CMK (cell line): ENCODE measurements around the gene SLC6A2.

ENCODE experiments used
- DNase-seq: peaks from one replicate; pipeline ENCODE4 v3.0.0-alpha.2; 2010; ENCODE audit warnings: low read depth

Gene SLC6A2

DNA sequence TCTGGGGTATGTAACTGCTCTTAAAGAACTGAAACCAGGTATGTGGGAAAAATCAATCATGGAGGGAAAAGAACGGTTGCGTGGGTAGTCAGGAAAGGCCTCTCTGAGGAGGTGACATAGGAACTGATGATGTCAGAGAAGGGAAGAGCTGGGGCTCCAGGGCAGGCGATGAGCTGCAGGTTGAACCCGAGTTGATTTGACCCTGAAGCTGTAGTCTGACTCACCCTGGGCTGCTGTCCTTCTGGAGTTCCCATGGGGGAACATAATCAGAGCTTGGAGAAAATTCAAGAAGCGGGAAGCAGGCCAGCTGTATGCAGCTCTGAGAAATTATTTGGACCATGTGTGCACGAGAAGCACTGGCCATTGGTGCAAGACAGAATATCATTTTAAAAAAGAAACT, 16.7 kb downstream of the SLC6A2 start:
- no peak for DNase-seq

DNA sequence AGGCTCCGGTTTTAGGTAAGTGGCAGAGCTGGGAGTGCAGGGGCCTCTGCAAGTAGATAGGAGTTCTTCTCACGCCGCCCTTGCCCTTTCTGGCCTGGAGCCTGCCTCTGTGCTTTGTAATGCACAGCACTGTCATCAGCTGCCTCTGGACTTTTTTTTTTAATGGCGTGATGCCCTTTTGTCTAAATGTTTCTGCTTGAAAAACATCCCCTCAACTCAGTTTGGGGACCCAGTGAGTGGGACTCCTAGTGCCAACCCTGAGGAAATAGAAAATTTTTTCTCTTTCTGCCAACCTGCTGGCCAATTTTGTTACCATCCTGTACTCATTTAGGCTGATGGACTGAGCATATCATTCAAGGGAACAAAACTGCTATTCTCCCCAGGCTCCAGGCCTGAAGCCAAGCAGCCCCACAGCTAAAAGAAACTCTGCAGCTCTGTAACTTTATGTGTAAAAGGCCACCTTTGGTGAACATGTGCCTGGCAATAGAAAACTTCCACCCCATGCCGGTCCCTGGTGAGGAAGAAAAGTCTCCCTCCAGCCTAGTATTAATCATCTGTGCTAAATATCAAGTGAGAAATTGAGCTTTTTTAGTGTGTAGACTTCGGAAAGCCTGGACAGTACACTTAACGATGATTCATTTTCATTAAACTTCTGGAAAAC, 22.5 kb downstream of the SLC6A2 start:
- DNase-seq = no peak

DNA sequence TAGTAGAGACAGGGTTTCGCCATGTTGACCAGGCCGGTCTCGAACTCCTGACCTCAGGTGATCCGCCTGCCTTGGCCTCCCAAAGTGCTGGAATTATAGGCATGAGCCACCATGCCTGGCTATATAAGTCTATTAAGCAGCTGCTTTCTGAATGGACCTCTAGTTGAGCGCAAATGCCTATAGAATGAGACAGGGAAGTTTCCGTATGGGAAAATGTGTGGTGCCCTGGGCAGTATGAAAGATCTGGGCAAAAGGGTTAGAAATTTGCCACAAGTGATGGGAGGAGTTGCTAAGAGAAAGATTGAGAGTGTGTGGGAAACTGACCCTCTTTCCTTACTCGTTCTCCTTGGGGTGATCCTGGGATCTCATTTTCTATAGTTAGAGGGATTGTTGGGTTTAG, 26.3 kb downstream of the SLC6A2 start:
- DNase-seq = no peak

DNA sequence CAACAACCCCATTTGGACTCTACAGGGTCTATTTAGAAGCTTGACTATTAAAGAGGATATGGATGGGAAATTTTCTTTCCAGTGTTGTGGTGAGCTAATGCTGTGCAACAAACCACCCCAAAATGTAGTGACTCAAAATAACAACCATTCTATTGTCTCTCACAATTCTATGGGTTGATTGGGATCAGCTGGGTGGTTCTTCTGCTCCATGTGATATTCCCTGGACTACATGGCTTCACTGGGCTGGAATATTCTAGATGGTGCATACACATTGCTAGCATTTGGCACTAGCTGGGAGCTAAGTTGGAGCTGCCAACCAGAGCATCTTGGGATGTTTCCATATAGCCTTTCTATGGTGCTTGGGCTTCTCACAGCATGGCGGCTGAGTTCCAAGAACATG, 30.2 kb downstream of the SLC6A2 start:
- DNase-seq = no peak

DNA sequence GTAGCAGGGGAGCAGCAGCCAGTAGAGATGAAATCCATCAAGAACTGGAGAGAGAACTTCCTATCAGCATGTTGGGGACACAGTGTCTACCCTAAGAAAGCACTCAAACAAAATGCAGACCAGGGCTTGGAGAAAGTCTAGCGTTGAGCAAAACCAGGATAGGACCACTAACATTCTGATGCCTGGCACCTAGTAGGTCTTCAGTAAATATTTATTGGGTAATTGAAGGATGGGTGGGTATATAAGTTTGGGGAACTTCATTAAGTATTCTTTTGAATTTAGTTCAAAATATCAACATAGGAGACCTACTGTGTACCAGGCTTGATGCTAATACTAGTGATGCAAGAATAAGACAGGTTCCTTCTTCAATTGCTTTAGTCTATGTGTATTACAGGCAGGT, 30.9 kb downstream of the SLC6A2 start:
- no peak for DNase-seq

DNA sequence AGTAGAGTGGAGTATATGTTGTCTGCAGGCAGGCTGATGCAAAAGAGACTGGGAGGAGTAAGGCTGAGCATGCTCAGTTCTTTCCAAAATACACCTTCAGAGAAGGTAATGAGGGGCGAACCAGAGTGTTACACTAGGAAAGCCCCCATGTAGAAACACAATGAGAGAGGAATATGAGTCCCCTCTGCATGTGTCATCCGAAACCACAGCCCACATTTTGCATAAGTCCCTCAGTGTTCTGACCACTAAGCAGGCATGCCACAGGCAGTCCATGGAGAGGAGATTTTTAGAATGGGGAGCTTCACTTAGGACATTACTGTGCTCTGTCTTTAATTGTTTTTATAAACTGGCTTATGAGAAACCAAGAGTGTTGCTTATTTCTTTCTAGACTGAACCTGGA, 32.0 kb downstream of the SLC6A2 start:
- no peak for DNase-seq

DNA sequence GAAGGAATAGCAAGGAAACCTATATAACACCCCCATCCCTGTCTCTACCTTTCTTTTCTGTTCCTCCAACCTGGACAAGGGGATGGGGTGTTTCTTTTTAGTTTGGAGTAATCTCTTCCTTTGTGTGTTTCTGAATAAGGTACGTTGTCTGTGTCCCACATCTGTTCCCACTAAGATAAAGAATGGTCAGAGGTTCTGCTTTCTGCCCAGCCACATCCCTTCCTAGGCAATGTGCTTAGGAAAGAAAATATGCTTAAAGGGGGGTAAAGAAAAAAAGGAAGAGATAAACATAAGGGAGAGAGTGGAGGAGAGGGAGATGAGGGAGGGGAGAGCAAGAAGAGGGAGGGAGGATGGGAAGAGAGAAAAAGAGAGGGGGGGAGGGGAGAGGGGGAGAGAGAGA, 35.1 kb downstream of the SLC6A2 start:
- peak; percentile 25 for DNase-seq

DNA sequence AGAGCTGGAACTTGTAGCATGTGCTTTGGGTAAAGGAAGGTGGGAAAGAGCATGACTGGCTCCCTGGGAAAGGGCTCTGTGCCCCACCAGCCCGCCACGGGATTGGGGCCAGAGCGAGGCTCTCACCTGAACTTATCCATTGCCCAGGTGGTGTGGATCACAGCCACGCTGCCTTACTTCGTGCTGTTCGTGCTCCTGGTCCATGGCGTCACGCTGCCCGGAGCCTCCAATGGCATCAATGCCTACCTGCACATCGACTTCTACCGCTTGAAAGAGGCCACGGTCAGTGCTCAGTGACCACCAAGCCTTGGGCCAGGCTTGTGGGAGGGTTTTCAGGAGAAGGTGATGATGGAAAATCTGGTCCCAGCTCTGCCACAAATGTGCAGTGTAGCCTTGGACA, 36.0 kb downstream of the SLC6A2 start:
- DNase-seq = no peak

DNA sequence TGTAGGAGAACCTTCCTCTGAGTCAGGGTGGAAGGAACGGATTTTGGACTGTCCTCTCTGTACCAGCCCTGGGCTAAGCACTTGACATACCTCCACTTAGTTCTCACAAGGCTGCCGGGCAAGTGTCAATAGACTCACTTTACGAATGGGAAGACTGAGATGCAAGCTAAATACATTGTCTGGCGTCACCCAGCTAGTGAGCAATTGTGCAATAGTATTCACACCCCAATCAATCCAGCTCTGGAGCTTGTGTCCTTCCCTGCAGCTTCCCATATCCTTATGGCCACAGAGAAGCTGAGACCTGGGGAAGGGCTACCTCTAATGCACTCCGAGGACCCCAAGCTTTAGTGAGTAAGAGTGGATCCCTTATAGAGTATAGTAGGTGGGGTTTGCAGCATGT, 39.8 kb downstream of the SLC6A2 start:
- DNase-seq = no peak

DNA sequence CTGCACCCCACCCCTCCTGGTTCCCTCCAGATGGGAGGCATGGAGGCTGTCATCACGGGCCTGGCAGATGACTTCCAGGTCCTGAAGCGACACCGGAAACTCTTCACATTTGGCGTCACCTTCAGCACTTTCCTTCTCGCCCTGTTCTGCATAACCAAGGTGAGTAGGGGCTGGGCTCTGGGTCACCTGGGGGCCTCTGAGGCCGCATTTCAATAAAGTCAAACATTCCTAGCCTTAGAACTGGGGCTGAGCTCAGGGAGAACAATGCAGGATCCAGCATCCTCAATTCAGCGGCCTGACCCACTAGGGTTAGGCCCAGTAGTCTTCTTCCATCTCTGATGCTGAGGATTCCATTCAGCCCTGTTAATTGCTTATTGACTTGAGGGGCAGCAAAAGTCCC, 42.1 kb downstream of the SLC6A2 start:
- DNase-seq = no peak

DNA sequence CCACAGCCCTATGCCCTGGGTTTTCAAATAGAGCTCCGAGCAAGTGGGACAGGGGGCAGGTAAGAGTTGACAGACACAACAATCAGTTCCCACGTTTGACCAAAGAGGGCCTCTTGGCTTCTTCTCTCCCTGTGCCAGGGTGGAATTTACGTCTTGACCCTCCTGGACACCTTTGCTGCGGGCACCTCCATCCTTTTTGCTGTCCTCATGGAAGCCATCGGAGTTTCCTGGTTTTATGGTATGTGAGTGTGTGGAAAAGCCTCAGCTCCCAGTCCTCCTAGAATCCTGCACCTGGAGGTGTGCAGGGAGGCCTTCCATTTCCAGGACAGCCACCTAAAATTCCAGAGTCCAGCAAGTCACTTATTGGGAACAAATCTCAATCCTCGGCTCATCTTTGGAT, 42.5 kb downstream of the SLC6A2 start:
- no peak for DNase-seq

DNA sequence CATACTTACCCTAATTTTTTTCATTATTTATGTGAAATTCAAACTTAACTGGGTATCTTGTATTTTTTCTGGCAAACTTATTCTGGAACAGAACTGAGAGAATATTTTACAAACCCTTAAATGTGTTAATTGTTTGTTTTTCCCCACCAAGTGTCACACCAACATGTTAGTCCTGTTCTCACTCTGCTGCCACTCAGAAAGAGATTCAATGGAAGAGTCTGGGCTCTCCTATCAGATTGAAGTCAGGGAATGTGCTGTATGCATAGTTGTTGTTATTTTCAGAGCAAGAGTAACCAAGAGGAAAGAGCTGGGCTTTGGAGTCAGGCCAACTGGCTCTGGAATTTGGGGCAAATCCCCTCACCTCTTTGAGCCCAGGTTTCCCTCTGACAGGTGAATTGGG, 43.2 kb downstream of the SLC6A2 start:
- DNase-seq = no peak

DNA sequence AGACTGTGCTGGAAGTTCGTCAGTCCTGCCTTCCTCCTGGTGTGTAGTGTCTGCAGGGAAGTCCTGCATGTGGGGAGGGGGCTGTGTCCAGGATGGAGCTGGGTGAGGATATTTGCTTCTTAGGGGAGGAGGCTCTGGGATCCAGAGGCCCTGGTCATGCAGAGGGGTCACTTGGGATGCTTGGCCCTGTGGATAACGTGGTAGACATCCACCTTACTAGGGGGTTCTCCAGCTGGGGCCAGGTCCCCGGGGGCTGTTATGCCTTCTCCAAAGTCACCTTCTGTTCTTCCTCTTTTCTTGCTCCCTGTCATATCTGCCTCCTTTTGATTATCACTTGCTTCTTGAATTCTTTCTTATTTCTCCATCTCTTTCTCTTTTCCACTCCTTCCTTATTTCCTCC, 43.8 kb downstream of the SLC6A2 start:
- DNase-seq = no peak

DNA sequence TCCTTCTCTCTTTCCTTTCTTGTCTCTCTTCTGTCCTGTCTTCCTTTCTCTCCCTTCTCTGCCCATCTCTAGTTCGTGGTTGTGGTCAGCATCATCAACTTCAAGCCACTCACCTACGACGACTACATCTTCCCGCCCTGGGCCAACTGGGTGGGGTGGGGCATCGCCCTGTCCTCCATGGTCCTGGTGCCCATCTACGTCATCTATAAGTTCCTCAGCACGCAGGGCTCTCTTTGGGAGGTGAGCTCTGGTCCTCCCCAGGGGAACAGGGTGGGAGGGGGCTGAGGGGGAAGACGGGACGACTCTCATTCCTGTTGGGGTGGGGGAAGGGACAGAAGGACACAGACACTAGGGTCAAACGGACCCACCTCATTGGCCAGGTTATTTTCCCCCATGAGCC, 44.3 kb downstream of the SLC6A2 start:
- DNase-seq = no peak

DNA sequence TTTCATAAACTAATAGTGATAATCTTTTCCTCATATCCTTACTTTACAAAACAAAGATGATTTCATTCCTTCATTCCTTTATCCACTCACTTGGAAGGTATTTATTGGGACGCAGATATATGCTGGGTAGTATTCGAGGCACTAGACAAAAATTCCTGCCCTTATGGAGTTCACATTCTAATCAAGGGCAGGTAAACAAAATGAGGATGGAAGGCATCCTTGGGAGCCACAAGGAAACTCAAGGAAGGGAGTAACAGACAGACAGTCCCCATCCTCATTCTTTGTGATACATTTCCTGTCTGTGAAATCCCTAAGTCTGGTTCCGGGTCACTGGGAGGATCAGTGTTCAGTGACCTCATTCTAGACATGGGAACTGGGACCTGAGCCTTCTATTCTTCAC, 45.2 kb downstream of the SLC6A2 start:
- DNase-seq = no peak

DNA sequence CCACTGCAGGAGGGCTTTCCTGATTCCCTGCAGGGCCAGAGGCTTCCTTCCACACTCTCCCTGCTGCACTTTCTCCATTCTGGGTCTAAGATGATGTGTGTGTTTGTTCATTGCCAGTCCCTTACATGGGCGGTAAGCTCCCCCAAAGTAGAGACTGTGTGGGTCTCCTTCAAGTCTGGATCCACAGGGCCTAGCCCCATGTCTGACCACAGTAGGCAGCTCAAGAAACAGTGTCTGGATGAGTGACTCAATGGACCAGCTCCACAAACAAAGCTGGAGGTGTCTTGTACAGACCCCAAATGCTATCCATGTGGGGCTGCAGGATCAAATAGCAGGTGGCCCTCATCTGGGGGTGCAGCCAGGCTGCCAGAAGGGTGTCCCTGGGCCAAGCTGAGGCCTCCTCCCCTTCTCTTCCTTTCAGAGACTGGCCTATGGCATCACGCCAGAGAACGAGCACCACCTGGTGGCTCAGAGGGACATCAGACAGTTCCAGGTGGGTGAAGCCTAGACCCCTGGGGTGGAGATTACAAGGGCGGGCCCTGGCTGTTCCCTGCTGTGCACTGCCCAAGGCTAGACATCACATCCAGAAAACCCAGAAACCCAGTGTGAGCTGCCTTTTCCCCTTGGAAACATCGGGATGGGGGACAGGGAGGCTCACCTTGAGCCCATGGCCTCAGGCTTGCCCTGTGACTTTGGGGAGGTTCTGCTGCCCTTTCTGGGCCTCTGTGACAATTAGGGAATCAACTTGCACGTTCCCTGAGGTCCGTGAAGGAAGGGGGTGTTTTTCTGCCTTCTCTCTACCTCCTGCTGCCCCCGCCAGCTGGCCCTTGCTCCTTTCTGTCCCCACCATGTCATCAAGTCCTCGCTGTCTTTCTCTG, 45.9 kb downstream of the SLC6A2 start:
- no peak for DNase-seq

DNA sequence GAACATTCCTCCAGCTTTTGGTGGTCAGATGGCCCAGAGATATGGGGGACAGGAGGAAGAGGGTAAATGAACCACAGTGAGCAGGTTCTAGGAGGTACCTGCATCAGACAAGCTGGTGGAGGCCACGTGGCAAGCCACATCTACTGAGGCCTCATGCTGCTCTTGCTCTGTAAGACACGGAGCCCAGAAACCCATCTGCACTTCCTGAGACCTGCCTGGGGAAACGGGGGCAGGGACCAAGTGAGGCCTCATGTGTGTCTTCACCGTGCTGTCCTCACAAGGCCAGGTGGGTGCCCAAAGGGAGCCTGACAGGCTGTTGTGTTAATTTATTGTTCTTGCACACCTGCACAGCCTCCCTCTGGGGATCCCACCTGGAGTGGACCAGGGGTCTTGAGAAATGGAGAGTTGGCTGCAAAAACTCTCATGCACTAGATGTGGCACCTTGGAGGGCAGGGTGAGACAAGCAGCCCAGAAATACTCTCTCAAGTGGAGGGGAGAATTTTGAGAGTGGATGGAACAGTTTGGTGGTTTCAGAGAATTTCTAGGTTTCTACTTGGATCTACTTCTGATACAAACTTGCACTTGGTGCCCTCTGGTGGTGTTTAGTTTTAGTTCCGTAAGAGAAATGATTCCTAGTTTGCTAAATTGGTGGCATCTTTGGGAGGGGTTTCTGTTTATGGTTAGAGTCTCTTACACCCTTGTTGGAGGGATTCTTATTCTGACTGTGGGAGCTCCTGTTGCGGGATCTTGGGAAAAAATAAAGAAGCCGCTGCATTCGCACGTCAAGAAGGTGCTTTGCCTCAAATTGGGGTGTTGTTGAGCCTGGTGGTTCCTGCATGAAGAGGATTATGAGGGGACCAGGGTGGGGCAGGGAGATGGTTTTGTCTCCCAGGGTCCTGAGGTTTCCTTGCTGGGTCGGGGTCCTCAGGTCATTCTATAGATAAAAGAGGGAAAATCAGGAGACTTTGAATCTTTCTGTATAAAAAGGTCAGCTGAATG, 47.5 kb downstream of the SLC6A2 start:
- no peak for DNase-seq

DNA sequence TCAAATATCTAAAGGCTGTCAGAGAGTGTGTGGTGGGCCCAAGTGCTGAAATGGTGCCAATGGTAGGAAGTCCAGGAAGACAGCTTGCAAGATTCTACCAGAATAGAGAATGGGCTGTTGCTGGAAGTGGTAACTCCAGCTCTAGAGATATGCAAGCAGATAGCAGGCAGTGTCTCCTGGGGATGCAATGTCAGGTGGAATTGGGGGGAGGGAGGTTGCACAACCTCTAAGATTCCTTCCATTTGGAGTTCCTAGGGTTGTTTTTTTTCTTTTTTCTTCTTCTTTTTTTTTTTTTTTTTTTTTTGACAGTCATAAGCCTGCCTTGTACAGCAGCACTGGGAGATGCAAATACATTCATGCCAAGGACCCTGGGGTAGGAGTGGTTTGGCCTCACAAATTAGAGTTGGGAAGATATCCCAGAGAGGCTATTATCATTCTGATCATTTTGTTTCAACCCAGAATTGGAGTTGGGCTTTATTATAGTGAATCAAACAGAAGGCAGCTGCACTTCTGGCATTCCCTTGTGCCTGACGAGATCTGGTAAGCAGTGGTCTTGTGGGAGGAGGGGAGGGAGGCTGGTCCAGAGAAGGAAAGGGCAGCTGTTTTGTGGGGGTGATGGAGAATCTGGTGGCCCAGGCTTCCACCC, 51.1 kb downstream of the SLC6A2 start:
- DNase-seq = no peak

DNA sequence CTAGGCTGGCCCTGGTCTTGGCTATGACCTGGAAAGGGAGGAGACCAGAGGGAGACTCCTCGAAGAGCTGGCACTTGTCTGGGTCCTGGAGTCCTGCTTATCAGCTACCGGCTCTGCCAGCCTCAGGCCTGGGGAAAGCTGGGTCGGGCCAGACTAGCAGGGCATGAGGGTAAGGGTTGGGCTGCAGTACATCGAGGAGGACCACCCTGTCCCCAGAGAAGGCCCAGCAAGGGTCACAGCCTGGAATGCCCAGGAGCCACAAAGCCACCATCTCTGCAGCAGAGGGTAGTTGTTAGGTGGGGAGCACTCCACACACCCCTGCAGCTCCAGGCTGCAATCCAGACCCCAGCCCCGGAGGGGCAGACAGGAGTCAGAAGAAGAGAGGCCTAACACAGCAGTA, 54.0 kb downstream of the SLC6A2 start:
- no peak for DNase-seq

DNA sequence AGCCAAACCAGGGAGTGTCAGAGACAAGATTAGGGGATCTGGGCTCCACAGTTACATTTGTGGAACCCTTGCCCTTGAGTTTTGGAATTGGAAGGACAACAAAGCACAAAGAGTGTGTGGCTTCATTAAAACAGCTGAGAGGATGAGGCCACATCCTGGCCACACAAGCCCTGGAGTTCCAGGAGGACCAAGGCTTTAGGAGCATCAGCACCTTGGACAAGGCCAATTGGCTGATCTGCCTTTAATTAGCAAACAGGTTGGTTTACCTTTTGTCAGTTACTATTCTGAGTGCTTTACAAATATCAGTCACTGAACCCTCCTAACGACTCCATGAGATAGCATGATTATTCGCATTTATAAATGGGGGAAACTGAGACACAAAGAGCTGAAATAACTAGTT, 54.7 kb downstream of the SLC6A2 start:
- no peak for DNase-seq

DNA sequence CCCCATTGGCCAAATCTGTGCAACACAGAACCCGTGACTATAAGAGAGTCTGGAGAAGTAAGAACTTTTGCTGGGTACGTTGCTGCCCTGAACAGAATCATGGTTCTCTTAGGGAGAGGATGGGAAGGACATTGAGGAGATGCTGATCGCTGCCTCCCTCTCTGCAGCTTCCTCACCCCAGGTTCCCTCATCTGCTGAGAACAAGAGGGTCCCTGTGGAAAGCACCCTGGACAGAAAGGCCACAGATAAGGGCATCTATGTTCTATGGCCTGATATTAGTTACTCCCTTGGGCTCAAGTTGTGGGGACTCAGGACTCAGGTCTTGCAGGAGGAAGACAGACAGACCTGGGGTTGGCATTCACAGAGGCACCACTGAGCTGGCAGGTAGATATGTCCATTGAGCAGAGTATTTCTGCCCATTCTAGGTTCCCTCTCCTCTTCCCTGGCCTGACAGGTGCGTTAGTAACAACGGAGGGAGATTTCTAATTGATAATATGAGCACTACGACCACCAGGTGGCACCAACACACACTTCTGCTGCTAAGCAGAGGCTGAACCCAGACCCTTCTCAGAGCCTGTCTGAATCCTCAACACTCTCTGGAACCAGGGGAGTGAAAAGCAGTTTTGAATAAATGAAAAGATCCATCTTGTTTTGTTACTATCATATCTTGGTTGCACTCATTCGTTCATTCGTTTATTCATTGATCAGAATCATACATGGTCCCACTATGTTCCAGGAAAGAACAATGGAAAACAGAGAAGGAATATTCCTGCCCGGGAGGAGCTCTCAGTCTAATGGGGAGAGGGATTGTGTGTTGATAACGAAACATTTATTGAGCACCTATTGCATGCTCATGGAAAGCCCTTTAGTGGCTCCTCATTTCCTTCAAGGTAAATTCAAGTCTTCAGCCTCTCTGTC, 56.4 kb downstream of the SLC6A2 start:
- DNase-seq = no peak
